GM12872 (cell line): ENCODE results near the gene GON7.

Experiments
- TF ChIP-seq, protein P1 (sequence below): IDR thresholded peaks from 3 replicates; pipeline ENCODE4 v1.5.1; 2011; ENCODE audit warnings: low read depth, mild to moderate bottlenecking, low read length, moderate library complexity; ENCODE audit not compliant: insufficient read depth

Gene GON7, protein sequence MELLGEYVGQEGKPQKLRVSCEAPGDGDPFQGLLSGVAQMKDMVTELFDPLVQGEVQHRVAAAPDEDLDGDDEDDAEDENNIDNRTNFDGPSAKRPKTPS

DNA sequence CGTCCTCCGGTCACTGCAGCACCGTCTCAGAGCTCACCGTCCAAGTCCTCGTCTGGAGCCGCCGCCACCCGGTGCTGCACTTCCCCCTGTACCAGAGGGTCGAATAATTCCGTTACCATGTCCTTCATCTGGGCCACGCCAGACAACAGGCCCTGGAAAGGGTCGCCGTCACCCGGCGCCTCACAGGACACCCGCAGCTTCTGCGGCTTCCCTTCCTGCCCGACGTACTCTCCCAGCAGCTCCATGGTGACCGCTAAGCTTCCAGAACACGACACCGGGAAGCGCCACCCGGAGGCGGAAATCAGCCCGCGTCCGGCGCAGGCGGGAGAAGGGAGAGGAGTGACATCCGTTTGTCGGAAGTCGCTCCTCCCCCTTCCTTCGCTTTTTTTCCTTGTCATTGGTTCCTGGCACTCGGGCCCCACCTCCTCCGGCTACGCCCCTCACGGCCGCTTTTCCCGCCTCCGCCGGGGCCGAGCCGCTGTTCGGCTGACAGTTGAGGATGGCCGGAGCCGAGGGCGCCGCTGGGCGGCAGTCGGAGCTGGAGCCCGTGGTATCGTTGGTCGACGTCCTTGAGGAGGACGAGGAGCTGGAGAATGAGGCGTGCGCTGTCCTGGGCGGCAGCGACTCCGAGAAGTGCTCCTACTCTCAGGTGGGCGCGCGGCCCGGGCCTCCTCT lies at the start of gene GON7, which contains the start of gene UBR7:
Gene GON7 (minus strand): TSS at position 273 of the 675 bp plus-strand sequence. CDS start 28 bp downstream, at position 245.
Gene UBR7 (plus strand): TSS at position 464 of the 675 bp plus-strand sequence. CDS start 36 bp downstream, at position 500.
- TF ChIP-seq, protein P1, sequence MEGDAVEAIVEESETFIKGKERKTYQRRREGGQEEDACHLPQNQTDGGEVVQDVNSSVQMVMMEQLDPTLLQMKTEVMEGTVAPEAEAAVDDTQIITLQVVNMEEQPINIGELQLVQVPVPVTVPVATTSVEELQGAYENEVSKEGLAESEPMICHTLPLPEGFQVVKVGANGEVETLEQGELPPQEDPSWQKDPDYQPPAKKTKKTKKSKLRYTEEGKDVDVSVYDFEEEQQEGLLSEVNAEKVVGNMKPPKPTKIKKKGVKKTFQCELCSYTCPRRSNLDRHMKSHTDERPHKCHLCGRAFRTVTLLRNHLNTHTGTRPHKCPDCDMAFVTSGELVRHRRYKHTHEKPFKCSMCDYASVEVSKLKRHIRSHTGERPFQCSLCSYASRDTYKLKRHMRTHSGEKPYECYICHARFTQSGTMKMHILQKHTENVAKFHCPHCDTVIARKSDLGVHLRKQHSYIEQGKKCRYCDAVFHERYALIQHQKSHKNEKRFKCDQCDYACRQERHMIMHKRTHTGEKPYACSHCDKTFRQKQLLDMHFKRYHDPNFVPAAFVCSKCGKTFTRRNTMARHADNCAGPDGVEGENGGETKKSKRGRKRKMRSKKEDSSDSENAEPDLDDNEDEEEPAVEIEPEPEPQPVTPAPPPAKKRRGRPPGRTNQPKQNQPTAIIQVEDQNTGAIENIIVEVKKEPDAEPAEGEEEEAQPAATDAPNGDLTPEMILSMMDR, result peak; percentile 26; the same call in 1 of the 3 replicates

DNA sequence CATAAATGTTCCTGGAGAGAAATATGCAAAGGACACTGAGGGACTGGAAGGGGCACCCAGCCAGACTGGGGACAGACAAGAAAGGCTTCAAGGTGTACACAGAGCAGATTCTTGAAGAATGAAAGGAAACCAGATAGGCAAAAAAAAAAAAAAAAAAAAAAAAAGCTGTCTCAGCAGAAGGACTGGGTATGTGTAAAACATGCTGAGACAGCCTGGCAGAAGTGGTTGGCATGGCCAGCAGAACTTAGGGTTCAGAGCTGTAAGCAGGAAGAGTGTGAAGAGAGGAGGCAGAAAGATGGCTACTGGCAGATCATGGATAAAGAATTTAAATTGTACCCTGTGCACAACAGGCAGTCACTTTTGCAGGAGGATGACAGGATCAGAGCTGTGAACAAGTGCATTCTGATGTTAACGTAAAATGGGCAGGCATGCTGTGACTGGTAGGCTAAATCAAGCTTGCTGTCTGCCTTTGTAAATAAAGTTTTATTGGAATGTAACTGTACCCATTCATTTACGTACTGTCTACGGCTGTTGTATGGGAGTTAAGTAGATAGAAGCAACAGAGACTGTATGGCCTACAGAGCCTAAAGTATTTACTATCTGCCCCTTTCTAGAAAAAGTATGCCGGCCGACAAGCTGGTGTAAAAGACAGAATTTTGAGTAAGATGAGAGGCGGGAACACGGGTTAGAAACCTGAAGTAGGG lies 42.4 kb upstream of the GON7 start:
- TF ChIP-seq, protein P1, result no peak

DNA sequence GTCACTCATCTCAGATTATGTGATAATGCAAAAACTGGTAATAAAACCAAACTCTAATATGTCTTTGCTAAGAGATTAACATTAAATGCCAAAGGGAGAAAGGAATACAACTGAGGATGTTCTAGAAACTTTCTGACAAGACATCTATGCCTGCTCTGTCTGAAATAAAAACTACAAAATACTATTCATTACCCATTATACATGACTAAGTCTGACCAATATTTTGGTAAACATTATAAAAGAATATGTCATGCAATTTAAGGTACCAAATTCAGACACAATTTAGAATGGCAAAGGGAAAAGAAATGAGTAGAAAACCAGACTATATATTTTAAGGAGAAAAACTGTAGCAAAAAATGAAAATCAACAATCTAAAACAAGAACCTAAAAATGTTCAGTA lies 39.7 kb upstream of the GON7 start:
- TF ChIP-seq, protein P1, result no peak

DNA sequence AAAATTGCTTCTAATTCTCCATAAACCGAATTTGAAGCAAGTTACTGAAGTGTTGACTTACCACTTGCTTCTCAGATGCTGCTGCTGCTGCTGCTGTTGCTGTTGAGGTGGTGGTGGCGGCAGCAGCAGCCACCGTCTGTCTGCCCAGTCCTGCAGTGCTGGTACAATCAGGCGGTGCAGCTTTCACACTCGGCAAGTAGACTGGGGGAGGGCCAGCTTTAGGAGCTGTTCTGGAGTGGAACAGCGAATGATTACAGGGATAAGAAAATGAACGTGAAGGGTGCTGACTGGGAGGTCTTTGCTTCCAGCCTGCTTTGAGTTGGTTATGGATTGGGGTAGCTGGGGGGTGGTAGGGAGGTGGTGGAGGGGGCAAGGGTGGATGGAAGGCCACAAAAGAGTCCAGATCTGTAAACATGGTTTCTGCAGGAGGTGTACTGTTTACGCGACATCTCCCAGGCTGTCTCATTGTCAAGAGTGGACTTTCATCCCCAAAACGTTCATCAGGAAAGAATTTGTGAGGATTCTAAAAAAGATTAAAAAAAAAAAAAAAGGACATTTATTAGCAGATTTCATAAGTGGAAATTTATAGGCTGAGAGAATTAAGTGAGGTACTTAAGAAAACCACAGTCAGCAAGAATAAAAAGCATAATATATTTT lies 39.0 kb upstream of the GON7 start:
- TF ChIP-seq, protein P1, result no peak

DNA sequence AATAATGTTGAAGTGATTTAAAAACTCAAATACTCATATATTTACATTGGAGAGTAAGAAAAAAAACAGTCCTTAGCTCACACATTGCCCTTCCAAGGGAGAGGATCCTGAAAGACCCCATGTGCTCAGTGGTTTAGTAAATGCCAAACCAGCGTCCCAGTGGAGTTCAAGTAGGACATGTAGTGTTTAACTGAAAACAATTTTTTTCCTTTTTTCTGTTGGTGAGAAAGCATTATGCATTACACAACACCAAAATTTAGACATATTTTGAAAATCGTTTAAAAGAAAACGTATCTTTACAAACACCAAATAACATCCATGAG lies 33.8 kb upstream of the GON7 start:
- TF ChIP-seq, protein P1, result no peak

DNA sequence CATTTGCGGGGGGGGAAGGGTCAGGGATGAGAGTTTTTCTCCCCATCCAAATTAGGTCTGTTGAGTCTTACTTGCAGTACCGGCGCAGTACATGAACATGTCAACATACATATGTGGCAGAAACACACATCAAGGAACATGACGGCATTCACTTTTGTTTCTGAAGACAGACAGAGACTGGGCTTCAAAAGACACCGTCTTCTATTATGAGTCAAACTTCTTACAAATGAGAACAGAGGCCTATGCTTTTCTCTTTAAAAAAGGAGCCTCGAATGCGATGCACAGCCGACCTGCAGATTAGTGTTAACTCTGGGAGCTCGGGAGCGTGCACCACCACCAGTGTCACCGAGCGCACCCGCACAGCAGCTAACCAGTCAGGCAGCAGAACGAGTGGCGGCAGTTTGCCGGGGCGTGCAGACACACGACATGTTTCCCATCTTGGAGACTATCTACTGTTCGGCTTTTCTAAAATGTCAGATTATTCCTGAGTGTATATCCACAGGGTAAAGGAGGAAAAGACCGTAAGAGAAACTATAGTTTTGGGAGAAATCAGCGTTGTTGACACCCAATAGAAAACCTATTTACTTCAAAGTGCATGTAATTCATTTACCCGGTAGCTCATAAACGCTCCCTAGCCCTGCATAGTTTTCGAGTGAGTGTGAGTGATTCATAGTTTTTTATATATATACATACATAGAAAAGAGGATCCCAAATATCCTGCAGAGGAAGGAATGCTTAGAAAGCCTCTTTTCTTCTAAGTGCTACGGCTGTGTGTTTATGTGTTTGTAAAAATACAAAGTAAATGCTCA lies 33.2 kb upstream of the GON7 start:
- TF ChIP-seq, protein P1, result no peak
